Keratinocyte (primary cell): ENCODE data around the gene PRRX1. TPM values are rescaled to one million over a fixed set of nuclear protein-coding genes. Genes with fewer than 3 reads are reported as not detected.

Experiments
- DNase-seq: peaks from one replicate; pipeline ENCODE4 v3.0.0-alpha.2; 2011; ENCODE audit warnings: low read depth, missing footprints, low spot score
- FAIRE-seq: peaks from 2 replicates; lab custom pipeline; 2011; peaks lifted over from hg19 to GRCh38; lab: Jason Lieb, UNC
- H2AFZ ChIP-seq: 2 replicates; pipeline ENCODE4 v1.6.0; 2012; ENCODE audit warnings: low read length, control low read depth, inconsistent platforms; ENCODE audit not compliant: control insufficient read depth
- H3K27ac ChIP-seq: 2 replicates; pipeline ENCODE4 v1.5.1; 2011; ENCODE audit warnings: low read length; ENCODE audit not compliant: control insufficient read depth, insufficient read depth
- H3K27me3 ChIP-seq: 3 replicates; pipeline ENCODE4 v1.6.0; 2011; ENCODE audit warnings: low read length; ENCODE audit not compliant: control insufficient read depth, insufficient read depth; ENCODE audit errors: extremely low read depth
- H3K36me3 ChIP-seq, 2 experiments: 2 replicates in 1 of 2; 3 replicates in 1 of 2; pipeline ENCODE4 v1.5.1; 2011; ENCODE audit warnings: low read length in 2 of 2, mild to moderate bottlenecking in 1 of 2; ENCODE audit not compliant: control insufficient read depth in 2 of 2, insufficient read depth in 2 of 2; ENCODE audit errors: extremely low read depth in 1 of 2
- H3K4me1 ChIP-seq: 3 replicates; pipeline ENCODE4 v1.5.1; 2011; ENCODE audit warnings: low read length; ENCODE audit not compliant: control insufficient read depth, insufficient read depth; ENCODE audit errors: extremely low read depth
- H3K4me2 ChIP-seq: 3 replicates; pipeline ENCODE4 v1.6.0; 2011; ENCODE audit warnings: low read depth, low read length; ENCODE audit not compliant: control insufficient read depth, insufficient read depth; ENCODE audit errors: extremely low read depth
- H3K4me3 ChIP-seq, 3 experiments: fragments of 200-600 bp in 1 of 3; sonication (generic) in 1 of 3; 2 replicates in 2 of 3; 3 replicates in 1 of 3; pipeline ENCODE4 v1.5.1; 2011 to 2016; ENCODE audit warnings: low read length in 3 of 3, mild to moderate bottlenecking in 3 of 3, control low read depth in 2 of 3, inconsistent platforms in 1 of 3, low read depth in 1 of 3, mixed read lengths in 1 of 3, mixed run types in 1 of 3, moderate library complexity in 1 of 3; ENCODE audit not compliant: control insufficient read depth in 2 of 3, insufficient read depth in 2 of 3; ENCODE audit errors: extremely low read depth in 1 of 3
- H3K79me2 ChIP-seq: 2 replicates; pipeline ENCODE4 v1.6.0; 2012; ENCODE audit warnings: low read length; ENCODE audit not compliant: control insufficient read depth, insufficient read depth
- H3K9ac ChIP-seq: 3 replicates; pipeline ENCODE4 v1.6.0; 2011; ENCODE audit warnings: low read length; ENCODE audit not compliant: control insufficient read depth, insufficient read depth; ENCODE audit errors: extremely low read depth
- H3K9me1 ChIP-seq: 3 replicates; pipeline ENCODE4 v1.6.0; 2011; ENCODE audit warnings: low read length; ENCODE audit not compliant: control insufficient read depth, insufficient read depth; ENCODE audit errors: extremely low read depth
- H3K9me3 ChIP-seq: 2 replicates; pipeline ENCODE4 v1.5.1; 2012; ENCODE audit warnings: low read depth, low read length; ENCODE audit not compliant: control insufficient read depth
- H4K20me1 ChIP-seq: 3 replicates; pipeline ENCODE4 v1.6.0; 2011; ENCODE audit warnings: low read length; ENCODE audit not compliant: control insufficient read depth, insufficient read depth; ENCODE audit errors: extremely low read depth
- CTCF ChIP-seq, 3 experiments: IDR thresholded peaks in 1 of 3; conservative IDR thresholded peaks in 1 of 3; optimal IDR thresholded peaks in 1 of 3; 2 replicates in 2 of 3; 3 replicates in 1 of 3; pipeline versions ENCODE3 to v1.5.1; 2011; ENCODE audit warnings: low read length in 3 of 3, mild to moderate bottlenecking in 3 of 3, moderate library complexity in 2 of 3, control low read depth in 1 of 3, inconsistent platforms in 1 of 3; ENCODE audit not compliant: insufficient read depth in 2 of 3; ENCODE audit errors: extremely low read depth in 1 of 3
- EZH2 ChIP-seq: IDR thresholded peaks from one replicate; pipeline ENCODE4 v1.6.1; 2012; ENCODE audit warnings: inconsistent platforms, mild to moderate bottlenecking, low read length, moderate library complexity
- dilution Hi-C: fragments of 300-500 bp; cut with MboI; formaldehyde crosslinking; loops from one replicate; pipeline ENCODE4 v1.7.0; 2020; ENCODE audit warnings: low sequenced_read_pairs; ENCODE audit not compliant: extremely low pct_ligation_motif_present
- polyA plus RNA-seq, 5 experiments: library from polyadenylated mRNA; depleted of rRNA in 3 of 5; stranded (reverse) in 3 of 5; stranded (forward) in 1 of 5; unstranded in 1 of 5; fragments of >200 nt; gene quantifications; 1 replicate in 1 of 5; 2 replicates in 3 of 5; 3 replicates in 1 of 5; pipeline versions ENCODE4 v1.2.1 to v1.2.3, GENCODE V29; 2011 to 2012; ENCODE audit warnings: missing spikeins in 2 of 5, low read depth in 1 of 5, low replicate concordance in 1 of 5

The PRRX1 gene
- polyA plus RNA-seq, 1 donor (not counting 4 experiments of a cell fraction or from before 2014, with no cell fraction given), result not detected

DNA sequence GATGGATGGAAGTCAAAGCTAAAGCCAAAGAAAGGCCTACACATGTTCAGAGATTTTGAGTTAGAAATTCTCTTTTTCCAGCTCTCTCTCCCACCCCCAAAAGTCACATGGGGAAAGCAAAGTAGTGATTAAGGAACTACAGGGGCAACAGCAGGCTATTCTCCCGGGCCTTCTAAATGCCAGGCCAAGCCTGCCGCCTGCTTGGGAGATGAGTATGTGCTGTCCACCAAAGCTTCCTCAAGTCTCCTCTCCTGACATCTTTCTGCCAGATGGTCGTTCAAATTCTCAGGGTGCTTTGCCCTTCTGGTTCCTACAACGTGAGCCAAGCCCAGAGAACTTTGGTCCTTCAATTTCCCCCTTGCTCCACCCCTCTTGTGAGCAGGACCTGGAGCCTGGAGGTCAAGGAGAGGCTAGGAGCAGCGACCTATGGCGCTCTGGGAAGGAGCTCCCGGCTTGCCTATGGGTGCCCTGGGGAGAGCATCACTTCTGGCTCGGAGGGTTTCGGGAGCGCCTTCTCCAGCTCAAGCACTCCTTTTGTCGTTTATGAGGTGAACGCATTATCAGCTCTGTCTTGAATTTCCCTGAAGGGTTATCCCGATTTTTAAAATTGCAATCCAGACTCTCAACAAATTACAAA lies 4.4 kb upstream of the PRRX1 start:
- H3K4me2 ChIP-seq, result no peak overlapping the region
- H3K79me2 ChIP-seq, result no peaks in the 10 kb centered on the region
- H3K9me1 ChIP-seq, result no peaks in the 10 kb centered on the region
- TF ChIP-seq EZH2 (no peak), CTCF (optimal IDR thresholded peaks at IDR 0.05 in 1 of 3, IDR thresholded peaks at IDR 0.05 in 1 of 3, conservative IDR thresholded peaks at IDR 0.05 in 1 of 3; ENCODE audit: extremely low read depth in 1 of 3, insufficient read depth in 2 of 3, low read length in 3 of 3) (no peak)
- H3K4me3 ChIP-seq, result no peak overlapping the region
- H3K27ac ChIP-seq, result no peak overlapping the region
- dilution Hi-C loops, result no loop called here
- no peak for DNase-seq
- no peak for FAIRE-seq
- peaks cover 44% of the 10 kb centered on the region for H3K27me3 ChIP-seq
- H3K4me1 ChIP-seq, result peaks cover 13% of the 10 kb centered on the region
- no peaks in the 10 kb centered on the region for H3K36me3 ChIP-seq
- H2AFZ ChIP-seq, result no peak overlapping the region
- no peaks in the 10 kb centered on the region for H4K20me1 ChIP-seq
- no peak overlapping the region for H3K9ac ChIP-seq
- no peaks in the 10 kb centered on the region for H3K9me3 ChIP-seq

DNA sequence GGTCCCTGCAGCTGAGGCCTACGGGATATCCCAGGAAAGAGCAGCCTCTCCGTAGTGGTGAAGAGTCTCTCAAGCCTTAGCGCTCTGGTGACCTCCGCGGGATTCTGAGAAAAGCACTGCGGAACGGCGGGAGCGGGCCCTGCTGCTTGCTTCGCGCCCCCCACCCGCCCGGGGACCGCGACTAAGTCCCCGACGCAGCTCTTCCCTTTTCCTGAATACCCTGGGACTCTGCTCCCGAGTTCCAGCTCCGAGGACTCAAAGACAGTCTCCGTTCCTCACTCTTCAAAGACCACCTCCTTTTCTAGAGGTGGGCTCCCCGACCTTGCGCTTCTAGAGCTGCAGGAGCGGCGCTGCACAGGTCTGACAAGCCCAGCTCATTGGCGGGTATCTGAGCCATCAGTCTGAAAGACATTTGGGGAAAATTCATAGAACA lies 3.6 kb upstream of the PRRX1 start:
- Histone ChIP-seq H3K4me2 (no peak overlapping the region), H3K79me2 (no peaks in the 10 kb centered on the region), H4K20me1 (no peaks in the 10 kb centered on the region), H3K4me1 (peaks cover 16% of the 10 kb centered on the region), H3K36me3 (no peaks in the 10 kb centered on the region), H3K27me3 (peaks cover 52% of the 10 kb centered on the region), H3K9me3 (no peaks in the 10 kb centered on the region), H2AFZ (no peak overlapping the region), H3K4me3 (no peak overlapping the region), H3K9ac (no peak overlapping the region), H3K9me1 (no peaks in the 10 kb centered on the region), H3K27ac (no peak overlapping the region)
- TF ChIP-seq EZH2, result no peak
- TF ChIP-seq CTCF (optimal IDR thresholded peaks at IDR 0.05 in 1 of 3, IDR thresholded peaks at IDR 0.05 in 1 of 3, conservative IDR thresholded peaks at IDR 0.05 in 1 of 3; ENCODE audit: extremely low read depth in 1 of 3, insufficient read depth in 2 of 3, low read length in 3 of 3), result no peak
- no peak for FAIRE-seq
- dilution Hi-C loops, result no loop called here
- no peak for DNase-seq
